GM19035 (cell line): ENCODE results near the gene DDIT4.
A peak's percentile ranks its signal among the peaks of the same experiment; 100 is the strongest.
"Not testable (repeated sequence)": the region's sequence is repeated elsewhere in the genome, so short reads cannot be mapped to it uniquely, and the experiment has no call there.

ENCODE experiments used
- ATAC-seq: cut with Tn5 transposase; IDR thresholded peaks from one replicate; pipeline ENCODE4 v1.9.1; 2021; ENCODE audit not compliant: unreplicated experiment

DDIT4 gene

GRCh38 chr10:72292223-72292691 is 18.5 kb downstream of the DDIT4 start:
- ATAC-seq, result no peak

- no peak for ATAC-seq
Measured at GRCh38 chr10:72295330-72295910, 21.7 kb downstream of the DDIT4 start.

- not testable (repeated sequence) for ATAC-seq
Measured at GRCh38 chr10:72296829-72297280, 23.1 kb downstream of the DDIT4 start.

- ATAC-seq, result peak; percentile 58
Measured at GRCh38 chr10:72297281-72297804, 23.6 kb downstream of the DDIT4 start.

- ATAC-seq, result peak; percentile 76
Measured at GRCh38 chr10:72297805-72298591, 24.3 kb downstream of the DDIT4 start.

- no peak for ATAC-seq
Measured at GRCh38 chr10:72298592-72299519, 25.1 kb downstream of the DDIT4 start.

- no peak for ATAC-seq
Measured at GRCh38 chr10:72303424-72304128, 29.9 kb downstream of the DDIT4 start.

- ATAC-seq, result no peak
Measured at GRCh38 chr10:72306215-72306760, 32.6 kb downstream of the DDIT4 start.

GRCh38 chr10:72307711-72308110 is 34.0 kb downstream of the DDIT4 start:
- ATAC-seq, result not testable (repeated sequence)

GRCh38 chr10:72308320-72308987 is 34.7 kb downstream of the DDIT4 start:
- ATAC-seq, result no peak

GRCh38 chr10:72309290-72310240 is 35.8 kb downstream of the DDIT4 start:
- ATAC-seq, result no peak

GRCh38 chr10:72310241-72310633 is 36.5 kb downstream of the DDIT4 start:
- no peak for ATAC-seq

- ATAC-seq, result no peak
Measured at GRCh38 chr10:72310636-72311035, 36.9 kb downstream of the DDIT4 start.

- ATAC-seq, result no peak
Measured at GRCh38 chr10:72311667-72312066, 37.9 kb downstream of the DDIT4 start.

GRCh38 chr10:72312865-72313391 is 39.2 kb downstream of the DDIT4 start:
- ATAC-seq, result no peak

GRCh38 chr10:72314263-72314662 is 40.5 kb downstream of the DDIT4 start:
- ATAC-seq, result no peak

GRCh38 chr10:72315054-72315453 is 41.3 kb downstream of the DDIT4 start:
- ATAC-seq, result no peak
